ENCODE measurements around the gene PTPRN2.

PTPRN2 gene

DNA sequence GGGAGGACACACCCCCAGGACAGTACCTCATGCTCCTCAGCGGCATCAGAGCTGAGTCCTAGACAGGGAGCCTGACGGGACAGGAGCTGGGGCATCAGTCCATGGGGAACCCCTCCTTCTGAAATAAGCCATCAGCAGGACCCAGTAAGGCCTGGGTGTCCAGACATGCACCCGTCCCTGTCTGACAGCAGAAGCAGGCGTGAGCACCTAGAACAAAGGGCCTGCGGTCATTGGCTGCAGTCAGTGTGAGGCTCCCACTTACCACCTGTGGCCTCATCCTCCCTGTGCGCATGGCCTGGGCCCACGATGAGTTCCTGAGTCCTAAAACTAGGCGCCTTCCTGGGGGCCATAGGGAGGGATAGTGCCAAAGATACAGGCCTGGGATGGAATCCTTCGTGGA lies 484.7 kb downstream of the PTPRN2 start:
- no peak for DNase-seq

GRCh38 chr7:158101821-158102450 lies 485.7 kb downstream of the PTPRN2 start:
- DNase-seq: no peak

- no peak for DNase-seq
Measured at GRCh38 chr7:158098125-158099030, 489.2 kb downstream of the PTPRN2 start.

DNA sequence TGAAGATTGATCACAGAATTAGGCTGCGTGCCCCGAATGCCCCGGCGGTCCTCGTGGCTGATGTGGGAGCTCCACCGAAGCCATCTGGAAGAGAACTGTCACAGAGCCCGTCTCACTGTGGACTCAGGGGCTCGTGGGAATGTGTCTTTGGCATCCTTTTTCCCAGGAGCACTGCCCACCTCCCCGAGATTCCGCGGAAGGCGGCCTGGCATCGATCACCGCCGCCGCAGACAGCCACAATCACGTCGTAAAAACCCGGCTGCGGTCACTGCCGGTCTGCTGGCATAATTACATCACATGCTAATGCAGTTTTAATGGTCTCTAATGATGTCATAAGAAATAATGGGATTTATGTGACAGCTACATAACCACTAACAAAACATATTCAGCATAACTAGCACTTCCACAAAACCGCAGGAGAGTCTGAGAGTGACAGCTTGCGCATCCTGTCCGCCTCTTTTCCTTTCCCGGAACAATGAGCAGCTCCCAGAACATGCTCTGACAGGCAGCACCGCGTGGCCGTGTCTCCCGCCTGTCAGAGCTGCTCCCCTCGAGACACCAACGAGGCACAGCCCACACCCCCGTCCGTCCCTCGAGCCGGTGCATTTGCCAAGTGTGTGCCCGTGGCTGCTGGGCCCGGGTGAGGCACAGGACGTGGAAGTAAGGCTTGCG lies 490.0 kb downstream of the PTPRN2 start:
- DNase-seq: no peak

DNA sequence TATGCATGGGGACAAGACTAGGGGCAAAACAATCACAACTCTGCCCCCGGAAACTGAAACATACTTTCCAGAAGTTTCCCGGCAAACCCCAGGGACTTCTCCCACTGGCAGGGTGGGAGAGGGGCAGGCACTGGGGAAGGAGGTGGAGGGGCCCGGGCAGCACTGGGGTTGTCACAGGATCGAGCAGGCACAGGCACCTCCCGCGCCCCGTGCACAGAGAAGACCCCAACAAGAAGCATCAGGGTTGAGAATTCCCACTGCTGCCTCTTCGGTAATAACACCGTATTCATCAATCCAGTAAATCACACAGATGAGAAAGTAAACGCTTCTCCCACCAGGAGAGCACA lies 490.5 kb downstream of the PTPRN2 start:
- no peak for DNase-seq

DNA sequence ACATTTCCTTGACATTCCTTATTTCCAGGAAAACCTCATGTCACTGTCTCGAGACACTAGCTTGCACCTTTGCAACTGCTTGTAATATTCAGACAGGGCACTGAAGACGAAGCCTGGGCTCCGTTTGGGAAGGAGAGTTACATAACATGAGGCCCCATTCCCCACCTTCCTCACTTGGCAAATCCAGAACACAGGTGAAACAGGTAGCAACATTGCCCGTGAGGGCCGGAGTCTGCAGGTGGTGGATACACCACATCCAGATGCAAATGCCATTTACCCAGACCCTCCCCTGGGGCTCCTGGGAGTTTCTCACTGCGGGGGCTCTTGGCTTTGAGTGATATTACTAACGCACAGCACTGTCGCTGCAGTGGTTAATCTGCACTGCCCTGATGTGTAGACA lies 491.0 kb downstream of the PTPRN2 start:
- DNase-seq: no peak

GRCh38 chr7:158094671-158095226 lies 492.9 kb downstream of the PTPRN2 start:
- no peak for DNase-seq

DNA sequence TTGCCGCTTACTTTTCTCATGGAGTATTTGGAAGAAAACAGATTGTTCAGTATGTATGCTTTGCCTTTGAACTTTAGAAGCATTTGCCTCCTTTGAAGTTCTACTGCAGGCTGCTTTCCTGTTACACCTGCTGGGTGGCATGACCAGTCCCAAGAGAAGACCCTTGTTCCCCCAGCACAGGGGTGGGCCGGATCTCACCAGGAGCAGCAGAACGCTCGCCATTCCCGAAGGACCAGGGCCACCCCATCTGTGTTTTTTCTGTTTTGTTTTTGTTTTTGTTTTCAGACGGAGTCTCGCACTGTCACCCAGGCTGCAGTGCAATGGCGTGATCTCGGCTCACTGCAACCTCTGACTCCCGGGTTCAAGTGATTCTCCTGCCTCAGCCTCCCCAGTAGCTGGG lies 493.6 kb downstream of the PTPRN2 start:
- DNase-seq: no peak

DNA sequence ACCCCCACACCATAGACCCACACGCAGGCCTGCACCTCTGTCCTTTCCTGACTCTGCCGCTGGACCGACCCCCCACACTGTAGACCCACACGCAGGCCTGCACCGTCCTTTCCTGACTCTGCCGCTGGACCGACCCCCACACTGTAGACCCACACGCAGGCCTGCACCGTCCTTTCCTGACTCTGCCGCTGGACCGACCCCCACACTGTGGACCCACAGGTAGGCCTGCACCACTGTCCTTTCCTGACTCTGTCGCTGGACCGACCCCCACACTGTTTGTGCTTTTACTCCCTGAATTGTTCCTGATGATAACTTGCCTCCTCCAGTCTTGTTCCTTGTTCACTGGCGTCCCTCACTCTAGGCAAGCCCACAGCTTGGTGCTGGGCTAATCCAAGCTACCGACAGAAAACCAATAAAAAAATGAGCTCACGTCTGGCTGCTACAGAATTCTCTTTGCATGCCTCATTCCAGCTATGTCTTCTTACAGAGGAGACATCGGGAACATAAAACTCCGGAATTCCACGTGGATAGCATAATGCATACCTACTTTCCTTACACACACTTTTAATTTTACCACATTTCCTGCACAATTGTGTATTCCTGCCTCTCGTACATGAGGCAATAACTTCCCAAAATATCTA lies 494.3 kb downstream of the PTPRN2 start:
- DNase-seq: no peak

GRCh38 chr7:158087196-158087595 lies 500.4 kb downstream of the PTPRN2 start:
- DNase-seq: no peak

DNA sequence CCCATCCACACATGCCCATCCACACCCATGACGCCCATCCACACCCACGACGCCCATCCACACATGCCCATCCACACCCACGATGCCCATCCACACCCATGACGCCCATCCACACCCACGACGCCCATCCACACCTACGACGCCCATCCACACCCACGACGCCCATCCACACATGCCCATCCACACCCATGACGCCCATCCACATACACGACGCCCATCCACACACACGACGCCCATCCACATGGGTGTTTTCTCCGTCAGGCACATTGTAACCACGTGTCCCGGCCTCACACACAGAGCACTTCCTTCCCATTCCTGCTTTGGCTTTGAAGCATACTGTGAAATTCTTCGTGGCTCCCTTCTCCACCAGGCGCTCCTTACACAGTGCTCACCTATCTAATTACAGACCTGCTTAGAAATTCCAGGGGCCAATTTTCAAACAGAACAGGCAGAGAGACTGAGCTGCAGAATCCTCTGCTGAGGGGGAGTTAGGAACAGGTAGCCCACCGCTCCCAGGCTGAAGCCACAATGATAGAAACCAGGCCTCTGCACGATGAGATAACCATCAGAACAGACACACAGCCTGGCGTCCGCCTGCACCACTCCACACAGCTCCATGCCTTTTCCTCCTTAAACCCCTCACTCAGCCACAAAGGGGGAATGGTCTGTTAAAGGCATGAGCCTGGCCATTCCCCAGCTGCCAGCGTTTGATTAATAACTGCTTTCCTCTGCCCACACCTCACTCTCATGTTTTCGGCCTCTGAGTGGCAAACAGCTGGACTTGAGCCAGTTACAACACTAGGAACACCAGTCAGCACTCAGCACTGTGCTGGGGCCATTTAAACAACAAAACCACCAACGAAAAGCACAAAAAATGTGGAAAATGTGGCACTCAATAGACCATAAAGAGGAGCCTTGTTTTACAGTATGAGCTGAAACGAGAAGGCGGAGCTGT lies 501.6 kb downstream of the PTPRN2 start:
- DNase-seq: no peak

GRCh38 chr7:158084555-158084954 lies 503.1 kb downstream of the PTPRN2 start:
- DNase-seq: no peak

GRCh38 chr7:158083526-158084310 lies 503.9 kb downstream of the PTPRN2 start:
- DNase-seq: no peak

- no peak for DNase-seq
Measured at GRCh38 chr7:158082761-158083160, 504.9 kb downstream of the PTPRN2 start.

DNA sequence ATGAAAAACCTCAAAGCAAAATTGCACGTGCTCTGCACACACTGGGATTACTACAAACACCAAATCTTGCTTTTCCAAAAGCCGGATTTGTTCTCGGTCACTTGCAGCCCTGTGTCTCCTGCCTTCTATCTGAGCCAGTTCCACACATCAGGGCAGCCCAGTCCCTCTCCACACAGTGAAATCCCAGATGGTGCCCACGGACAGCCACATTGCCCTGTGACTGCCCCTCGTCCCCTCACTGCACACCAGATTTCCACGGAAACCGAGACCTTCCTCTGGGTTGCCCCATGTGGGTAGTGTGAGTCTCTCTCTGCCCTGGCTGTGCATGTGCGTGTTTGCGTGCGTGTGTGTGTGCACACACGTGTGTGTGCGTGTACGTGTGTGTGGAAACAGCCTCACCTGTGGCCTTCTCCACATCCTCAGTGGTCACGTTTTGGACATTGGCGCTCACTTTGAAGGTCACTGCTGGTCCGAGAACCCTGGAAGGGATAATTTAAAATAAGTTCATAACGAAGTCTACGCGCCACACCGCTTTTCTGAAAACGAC lies 506.7 kb downstream of the PTPRN2 start:
- no peak for DNase-seq

DNA sequence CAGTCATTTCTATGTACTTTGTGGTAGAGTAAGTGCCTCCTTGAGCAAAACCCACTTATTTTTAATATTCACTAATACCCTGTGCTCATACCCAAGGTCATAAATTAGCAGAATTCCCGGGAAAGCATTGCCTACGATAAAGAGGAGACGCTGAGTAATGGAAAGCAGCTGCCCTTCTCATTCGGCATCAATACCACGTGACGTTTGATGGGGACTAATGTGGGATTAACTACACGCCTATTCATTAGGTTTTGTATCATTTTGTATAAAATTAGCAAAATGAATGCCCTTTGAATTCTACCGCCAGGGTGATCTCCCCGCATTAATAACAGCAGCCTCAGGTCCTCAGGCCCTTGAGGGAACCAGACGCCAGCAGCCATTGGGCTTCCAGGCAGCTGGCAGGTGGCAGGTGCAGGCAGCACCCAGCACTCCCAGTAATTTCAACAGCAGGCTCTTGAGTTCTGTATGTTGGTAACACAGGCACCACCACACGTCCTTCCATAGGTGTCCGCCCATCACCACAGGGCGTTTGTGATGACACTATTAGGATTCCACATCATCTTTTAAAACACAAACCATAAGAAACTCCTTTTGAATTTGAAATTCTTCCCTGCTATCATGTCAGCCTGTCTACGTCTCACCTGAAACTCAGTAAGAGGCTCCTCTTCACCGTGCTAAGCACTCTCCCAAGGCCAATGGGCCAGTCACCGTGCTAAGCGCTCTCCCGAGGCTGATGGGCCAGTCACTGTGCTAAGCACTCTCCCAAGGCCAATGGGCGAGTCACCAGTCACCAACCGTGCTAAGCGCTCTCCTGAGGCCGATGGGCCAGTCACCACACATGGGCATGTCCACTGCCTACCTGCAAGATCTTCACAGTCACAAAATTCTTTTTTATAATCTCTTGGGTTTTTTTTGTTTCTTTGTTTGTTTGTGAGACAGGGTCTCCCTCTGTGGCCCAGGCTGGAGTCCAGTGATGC lies 509.4 kb downstream of the PTPRN2 start:
- DNase-seq: peak; percentile 64

GRCh38 chr7:158077151-158077840 lies 510.3 kb downstream of the PTPRN2 start:
- no peak for DNase-seq

DNA sequence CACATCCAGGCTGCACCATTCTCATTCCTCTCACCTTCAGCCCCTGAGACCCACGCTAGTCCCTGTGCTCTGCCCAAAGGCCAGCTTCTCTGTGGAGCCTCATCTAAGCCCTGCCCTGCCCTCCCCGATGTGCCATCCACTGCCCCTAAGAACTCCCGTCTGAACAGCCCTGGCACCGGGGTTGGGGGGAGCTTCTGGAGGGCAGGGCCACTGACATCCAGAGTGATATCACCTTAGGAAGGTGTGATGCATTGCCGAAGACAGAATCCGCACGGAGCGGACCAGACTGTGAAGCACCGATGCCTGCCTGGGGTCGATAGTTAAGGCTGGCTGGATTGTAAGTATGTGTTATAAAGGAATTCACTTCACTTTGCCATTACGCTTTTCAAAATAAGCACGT lies 511.0 kb downstream of the PTPRN2 start:
- no peak for DNase-seq

DNA sequence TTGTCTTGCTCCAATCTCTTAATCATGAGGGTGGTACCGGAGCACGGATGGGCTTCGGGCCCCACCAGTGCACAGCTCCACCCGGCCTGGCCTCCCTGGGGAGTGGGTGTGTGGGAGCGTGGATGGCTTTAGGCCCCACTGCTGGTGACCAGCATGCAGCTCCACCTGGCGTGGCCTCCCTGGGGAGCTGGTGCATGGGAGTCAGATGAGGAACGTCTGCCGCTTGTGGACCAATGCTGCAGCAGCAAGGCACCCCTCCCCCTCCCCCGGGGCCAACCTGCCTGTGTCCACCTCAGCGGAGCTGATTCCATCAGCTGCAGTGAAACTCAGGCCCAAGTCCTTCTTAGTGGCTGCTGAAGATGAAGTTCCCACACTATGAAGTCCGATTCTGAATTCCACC lies 511.4 kb downstream of the PTPRN2 start:
- DNase-seq: no peak
